ENCODE data around the gene ACAN. TPM values are rescaled to one million over a fixed set of nuclear protein-coding genes. Genes with fewer than 3 reads are reported as not detected.

ACAN gene
- total RNA-seq, 1 donor, result 3.3 TPM

DNA sequence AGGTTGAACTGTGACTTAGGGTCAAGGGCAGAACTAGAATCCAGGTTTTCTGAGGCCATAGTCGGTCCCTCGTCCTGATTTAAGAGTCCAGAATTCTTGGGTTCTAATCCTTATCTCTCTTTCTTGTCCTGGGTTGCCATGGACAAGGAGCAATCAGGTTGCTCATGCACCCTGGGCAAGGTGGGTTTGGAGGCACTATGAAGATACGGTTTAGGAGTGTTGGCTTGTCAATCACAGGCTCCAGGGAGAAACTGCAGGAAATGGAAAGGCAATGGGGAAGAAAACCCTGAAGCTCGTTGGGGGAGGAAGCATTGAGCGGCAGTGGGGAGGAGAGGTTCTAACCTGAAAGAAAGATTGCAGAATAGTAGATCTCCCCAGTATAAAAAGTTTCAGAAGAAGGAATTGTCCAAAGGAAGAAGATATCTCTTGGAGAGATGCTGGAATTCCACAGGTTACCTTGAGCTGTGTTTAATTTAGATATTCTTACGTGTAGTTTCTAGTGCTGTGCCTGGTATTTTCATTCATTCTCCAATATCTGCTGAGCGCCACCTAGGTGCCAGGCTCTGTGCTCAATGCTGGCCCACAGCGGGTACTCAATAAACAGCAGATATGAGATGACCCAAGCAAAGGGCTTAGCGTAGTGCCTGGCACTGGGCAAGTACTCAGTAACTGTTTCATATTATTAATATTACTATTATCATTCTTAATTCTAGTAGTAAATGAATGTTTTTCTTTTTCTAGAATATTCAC lies 2.0 kb downstream of the ACAN start:
- TF ChIP-seq, protein P1, sequence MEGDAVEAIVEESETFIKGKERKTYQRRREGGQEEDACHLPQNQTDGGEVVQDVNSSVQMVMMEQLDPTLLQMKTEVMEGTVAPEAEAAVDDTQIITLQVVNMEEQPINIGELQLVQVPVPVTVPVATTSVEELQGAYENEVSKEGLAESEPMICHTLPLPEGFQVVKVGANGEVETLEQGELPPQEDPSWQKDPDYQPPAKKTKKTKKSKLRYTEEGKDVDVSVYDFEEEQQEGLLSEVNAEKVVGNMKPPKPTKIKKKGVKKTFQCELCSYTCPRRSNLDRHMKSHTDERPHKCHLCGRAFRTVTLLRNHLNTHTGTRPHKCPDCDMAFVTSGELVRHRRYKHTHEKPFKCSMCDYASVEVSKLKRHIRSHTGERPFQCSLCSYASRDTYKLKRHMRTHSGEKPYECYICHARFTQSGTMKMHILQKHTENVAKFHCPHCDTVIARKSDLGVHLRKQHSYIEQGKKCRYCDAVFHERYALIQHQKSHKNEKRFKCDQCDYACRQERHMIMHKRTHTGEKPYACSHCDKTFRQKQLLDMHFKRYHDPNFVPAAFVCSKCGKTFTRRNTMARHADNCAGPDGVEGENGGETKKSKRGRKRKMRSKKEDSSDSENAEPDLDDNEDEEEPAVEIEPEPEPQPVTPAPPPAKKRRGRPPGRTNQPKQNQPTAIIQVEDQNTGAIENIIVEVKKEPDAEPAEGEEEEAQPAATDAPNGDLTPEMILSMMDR (IDR thresholded peaks at IDR 0.05; ENCODE audit: insufficient read depth, low read length), result no peak
- DNase-seq (ENCODE audit: low read depth), result no peak
- no peak overlapping the region for H3K4me3 ChIP-seq (ENCODE audit: low read depth, low read length)

DNA sequence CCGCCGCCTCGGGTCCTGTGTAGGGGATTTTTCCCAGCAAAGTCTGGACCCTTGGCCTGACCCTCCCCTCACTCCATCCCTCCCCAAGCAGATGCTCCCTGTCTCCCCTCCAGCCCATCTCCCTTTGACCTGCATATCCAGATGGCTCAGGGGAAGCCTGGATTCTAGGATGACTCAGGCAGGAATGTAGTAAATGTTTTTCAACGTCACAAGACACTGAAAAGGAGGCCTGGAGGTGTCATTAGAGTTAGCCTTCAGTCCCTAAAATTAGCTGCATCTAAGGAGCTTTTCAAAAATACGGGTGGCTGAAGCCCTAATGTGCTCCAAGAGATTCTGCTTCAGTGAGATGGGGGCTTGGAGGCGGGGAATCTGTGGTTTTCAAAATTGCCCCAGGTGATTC lies 7.2 kb downstream of the ACAN start:
- TF ChIP-seq, protein P1 (IDR thresholded peaks at IDR 0.05; ENCODE audit: insufficient read depth, low read length), result no peak
- DNase-seq (ENCODE audit: low read depth), result no peak
- H3K4me3 ChIP-seq (ENCODE audit: low read depth, low read length), result no peak overlapping the region

DNA sequence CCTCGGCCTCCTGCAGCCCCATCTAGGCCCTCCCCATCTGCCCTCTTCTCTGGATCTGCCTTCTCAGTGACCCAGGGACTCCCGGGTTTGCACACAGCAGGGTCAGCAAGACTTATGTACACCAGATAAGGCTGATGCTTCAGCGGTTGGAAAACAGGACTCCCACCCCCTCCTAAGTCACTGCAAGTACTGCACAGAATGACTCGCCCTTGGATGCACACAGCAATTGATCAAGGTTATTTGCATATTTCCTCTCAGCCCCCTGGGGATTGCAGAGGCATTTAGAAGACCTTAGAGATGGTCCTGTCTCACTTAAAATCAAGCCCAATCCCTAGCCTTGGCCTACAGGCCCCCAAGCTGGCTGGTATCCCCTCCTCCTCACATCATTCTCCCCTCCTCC lies 8.9 kb downstream of the ACAN start:
- no peak for DNase-seq (ENCODE audit: low read depth)
- no peak overlapping the region for H3K4me3 ChIP-seq (ENCODE audit: low read depth, low read length)
- TF ChIP-seq, protein P1 (IDR thresholded peaks at IDR 0.05; ENCODE audit: insufficient read depth, low read length), result no peak

DNA sequence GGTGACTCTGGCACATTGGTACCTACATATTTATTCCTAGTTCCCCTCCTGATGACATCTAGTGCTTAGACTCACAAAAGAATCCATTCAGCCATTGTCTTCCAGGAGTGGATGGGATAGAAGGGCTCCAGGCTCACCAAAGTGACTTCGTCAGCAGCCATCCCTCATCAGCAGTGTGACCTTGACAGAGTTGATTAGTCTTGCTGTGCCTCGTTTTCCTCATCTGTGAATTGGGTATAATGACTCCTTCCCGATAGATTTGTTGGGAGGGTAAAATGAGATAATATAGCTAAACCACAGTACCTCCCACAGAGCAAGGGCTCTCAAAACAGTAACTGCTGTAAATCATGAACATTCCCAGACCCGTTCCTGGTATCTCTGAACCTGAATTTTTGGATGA lies 10.7 kb downstream of the ACAN start:
- no peak for DNase-seq (ENCODE audit: low read depth)
- H3K4me3 ChIP-seq (ENCODE audit: low read depth, low read length), result no peak overlapping the region
- TF ChIP-seq, protein P1 (IDR thresholded peaks at IDR 0.05; ENCODE audit: insufficient read depth, low read length), result no peak

DNA sequence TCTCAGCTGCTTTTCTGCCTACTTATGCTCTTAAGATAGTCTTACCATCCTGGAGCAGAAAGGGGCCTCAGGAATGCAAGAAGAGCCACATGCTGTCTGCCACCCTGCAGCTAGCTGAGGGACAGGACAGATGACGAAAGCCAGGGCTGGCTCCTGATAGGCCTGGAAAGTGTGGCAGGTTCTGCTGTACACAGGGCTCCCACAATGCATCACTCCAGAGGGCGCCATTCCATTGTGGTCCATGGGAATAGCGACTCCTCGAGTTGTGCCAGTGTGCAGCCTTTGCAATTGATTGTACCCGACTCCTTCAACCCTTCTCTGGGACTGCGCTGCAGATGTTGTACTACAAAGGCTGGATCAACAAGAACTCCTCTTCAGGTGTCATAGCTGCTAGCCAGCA lies 11.2 kb downstream of the ACAN start:
- H3K4me3 ChIP-seq (ENCODE audit: low read depth, low read length), result no peak overlapping the region
- no peak for DNase-seq (ENCODE audit: low read depth)
- TF ChIP-seq, protein P1 (IDR thresholded peaks at IDR 0.05; ENCODE audit: insufficient read depth, low read length), result no peak

DNA sequence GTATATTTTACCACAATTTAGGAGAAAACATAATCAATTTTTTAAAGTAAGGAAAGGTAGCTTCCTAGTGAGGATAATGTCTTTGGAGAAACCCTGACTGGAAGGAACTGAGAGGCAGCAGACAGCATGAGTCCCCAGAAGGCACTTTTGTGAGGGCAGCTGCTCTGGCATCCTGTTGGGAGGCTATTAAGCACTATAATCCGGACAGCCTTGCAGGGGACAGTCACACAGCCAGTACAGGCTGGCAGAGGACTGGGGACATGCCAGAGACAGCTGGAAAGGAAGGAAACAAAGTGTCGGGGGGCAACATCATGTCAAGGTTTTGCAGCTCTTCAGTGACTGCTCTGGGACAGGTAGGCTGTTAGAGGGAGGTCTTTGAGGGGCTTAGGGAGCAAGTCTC lies 15.7 kb downstream of the ACAN start:
- TF ChIP-seq, protein P1 (IDR thresholded peaks at IDR 0.05; ENCODE audit: insufficient read depth, low read length), result no peak
- H3K4me3 ChIP-seq (ENCODE audit: low read depth, low read length), result no peak overlapping the region
- DNase-seq (ENCODE audit: low read depth), result no peak

DNA sequence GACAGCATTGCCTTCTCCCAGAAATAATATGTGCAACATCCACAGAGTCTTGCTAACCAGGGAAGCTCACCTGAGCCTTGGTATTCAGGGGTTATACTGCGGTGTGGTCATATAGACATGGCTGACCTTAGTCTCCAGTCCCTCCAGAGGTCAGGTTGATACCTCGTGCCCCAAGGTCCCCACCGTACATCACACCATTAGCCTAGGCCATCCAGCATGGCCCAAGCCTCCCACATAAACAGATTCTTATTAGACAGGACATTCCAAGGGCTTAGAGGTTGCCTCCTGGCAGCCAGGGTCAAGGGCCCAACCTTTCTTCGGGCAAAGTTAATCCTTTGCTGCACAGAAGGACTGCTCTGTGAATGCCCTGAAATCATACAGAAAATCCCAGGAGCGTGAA lies 18.8 kb downstream of the ACAN start:
- no peak overlapping the region for H3K4me3 ChIP-seq (ENCODE audit: low read depth, low read length)
- no peak for DNase-seq (ENCODE audit: low read depth)
- TF ChIP-seq, protein P1 (IDR thresholded peaks at IDR 0.05; ENCODE audit: insufficient read depth, low read length), result no peak

Data from fibroblast of the aortic adventitia (primary cell).